ENCODE results near the gene F2RL3.
A peak's percentile ranks its signal among the peaks of the same experiment; 100 is the strongest.
"Not testable (repeated sequence)": the region's sequence is repeated elsewhere in the genome, so short reads cannot be mapped to it uniquely, and the experiment has no call there.

Gene F2RL3

DNA sequence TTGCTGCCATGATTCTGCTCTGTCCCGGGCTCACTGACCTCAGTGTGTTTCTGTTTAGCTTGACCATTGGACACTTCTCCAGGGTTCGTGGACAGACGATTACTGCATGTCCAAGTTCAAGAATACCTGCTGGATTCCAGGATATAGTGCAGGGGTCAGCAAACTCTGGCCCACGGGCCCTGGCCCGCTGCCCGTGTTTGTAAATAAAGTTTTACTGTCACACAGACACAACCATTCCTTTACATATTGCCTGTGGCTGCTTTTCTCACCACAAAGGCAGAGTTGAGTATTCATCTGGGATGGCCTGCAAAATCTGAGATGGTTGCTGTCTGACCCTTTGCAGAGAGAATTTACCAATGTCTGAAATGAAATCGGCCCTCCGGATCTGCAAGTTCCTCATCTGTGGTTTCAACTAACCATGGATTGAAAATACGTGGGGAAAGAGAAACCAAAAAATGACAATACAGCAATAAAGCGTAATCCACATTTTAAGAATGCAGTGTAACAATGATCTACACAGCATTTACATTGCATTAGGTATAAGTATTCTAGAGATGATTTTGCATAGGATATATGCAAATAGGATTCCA lies 25.9 kb upstream of the F2RL3 start:
- DNase-seq (ENCODE audit: low read depth in 1 of 2, low spot score in 1 of 2): no peak
- in situ Hi-C loops (cut with HindIII; ENCODE audit: low pct_unique_long_range_greater_than_20kb, low sequenced_read_pairs): no loop called here
- TF ChIP-seq JUND (IDR thresholded peaks at IDR 0.05; ENCODE audit: low read depth): no peak

GRCh38 chr19:16867211-16867610 lies 21.6 kb upstream of the F2RL3 start:
- in situ Hi-C loops (cut with HindIII; ENCODE audit: low pct_unique_long_range_greater_than_20kb, low sequenced_read_pairs): no loop called here
- no peak for DNase-seq (ENCODE audit: low read depth in 1 of 2, low spot score in 1 of 2)

DNA sequence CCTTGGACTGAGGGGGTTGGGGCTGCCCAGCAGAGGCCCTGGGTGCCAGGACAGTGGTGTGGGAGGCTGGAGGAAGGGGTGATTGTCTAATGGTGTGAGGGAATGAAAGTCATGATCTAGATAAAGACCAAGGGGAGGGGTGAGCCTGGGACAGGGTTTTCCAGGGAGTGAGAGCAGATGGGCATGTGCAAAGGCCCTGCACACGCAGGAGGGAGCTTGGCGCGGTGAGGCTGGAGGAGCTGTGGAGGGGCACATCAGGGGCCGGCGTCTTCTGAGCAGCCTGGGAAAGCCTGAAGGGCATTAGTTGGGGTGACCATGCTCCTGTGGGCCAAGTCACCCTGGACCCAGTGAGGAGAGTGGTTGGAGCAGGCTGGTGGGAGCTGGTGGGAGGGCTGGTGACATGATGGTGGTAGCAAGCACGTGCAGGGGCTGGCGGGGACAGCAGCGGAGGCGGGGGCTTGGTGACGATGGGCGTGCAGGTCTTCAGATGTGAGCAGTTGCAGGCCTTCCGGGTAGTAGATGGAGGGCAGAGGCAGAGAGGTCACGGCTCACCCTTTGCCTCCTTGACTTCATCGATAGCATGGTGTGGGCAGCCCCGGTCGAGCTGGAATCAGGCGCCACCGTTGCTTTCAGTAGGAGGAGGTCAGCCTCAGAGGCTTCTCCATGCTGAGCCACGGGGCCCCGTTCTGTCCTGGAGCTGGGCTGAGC lies 20.2 kb upstream of the F2RL3 start:
- TF ChIP-seq JUND (IDR thresholded peaks at IDR 0.05; ENCODE audit: low read depth): no peak
- in situ Hi-C loops (cut with HindIII; ENCODE audit: low pct_unique_long_range_greater_than_20kb, low sequenced_read_pairs): no loop called here
- no peak for DNase-seq (ENCODE audit: low read depth in 1 of 2, low spot score in 1 of 2)

More at GRCh38 chr19:16867211-16867610, 21.6 kb upstream of the F2RL3 start:
- TF ChIP-seq JUND (IDR thresholded peaks at IDR 0.05; ENCODE audit: low read depth): no peak

DNA sequence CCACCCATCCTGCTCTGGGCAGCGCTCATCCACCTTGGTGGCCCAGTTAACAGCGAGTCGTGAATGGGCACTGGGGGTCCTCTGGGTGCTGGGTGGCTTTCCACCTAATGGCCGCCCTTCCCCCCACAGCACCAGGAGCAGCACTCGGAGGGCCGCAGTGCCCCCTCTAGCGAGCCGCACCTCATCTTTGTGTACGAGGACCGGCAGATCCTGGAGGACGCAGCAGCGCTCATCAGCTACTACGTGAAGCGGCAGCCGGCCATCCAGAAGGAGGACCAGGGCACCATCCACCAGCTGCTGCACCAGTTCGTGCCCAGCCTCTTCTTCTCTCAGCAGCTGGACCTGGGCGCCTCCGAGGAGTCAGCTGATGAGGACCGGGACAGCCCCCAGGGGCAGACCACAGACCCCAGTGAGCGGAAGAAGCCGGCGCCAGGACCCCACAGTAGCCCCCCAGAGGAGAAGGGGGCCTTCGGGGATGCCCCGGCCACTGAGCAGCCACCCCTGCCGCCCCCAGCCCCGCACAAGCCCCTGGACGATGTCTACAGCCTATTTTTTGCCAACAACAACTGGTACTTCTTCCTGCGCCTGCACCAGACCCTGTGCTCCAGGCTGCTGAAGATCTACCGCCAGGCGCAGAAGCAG lies 19.3 kb upstream of the F2RL3 start:
- no peak for DNase-seq (ENCODE audit: low read depth in 1 of 2, low spot score in 1 of 2)
- TF ChIP-seq JUND (IDR thresholded peaks at IDR 0.05; ENCODE audit: low read depth): no peak
- in situ Hi-C loops (cut with HindIII; ENCODE audit: low pct_unique_long_range_greater_than_20kb, low sequenced_read_pairs): no loop called here

DNA sequence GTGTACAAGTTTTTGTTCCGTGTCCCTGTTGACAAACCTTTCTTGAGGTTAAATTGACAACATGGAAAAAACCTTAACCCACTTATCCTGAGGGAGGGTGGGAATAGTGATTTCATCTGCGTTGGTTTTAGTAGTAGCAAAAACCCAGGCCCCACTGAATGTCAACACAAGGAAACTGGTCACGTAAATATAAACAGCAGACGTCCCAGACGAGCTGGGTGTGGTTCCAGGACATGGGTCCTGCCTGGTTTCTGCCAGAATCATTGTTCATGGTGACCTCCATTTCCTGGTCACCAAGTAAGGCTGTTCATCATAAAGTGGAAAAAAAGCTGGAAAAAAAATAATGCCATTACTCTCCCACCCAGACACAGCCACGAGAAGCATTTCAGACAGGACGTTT lies 16.9 kb upstream of the F2RL3 start:
- no peak for DNase-seq (ENCODE audit: low read depth in 1 of 2, low spot score in 1 of 2)
- TF ChIP-seq JUND (IDR thresholded peaks at IDR 0.05; ENCODE audit: low read depth): no peak
- in situ Hi-C loops (cut with HindIII; ENCODE audit: low pct_unique_long_range_greater_than_20kb, low sequenced_read_pairs): no loop called here

DNA sequence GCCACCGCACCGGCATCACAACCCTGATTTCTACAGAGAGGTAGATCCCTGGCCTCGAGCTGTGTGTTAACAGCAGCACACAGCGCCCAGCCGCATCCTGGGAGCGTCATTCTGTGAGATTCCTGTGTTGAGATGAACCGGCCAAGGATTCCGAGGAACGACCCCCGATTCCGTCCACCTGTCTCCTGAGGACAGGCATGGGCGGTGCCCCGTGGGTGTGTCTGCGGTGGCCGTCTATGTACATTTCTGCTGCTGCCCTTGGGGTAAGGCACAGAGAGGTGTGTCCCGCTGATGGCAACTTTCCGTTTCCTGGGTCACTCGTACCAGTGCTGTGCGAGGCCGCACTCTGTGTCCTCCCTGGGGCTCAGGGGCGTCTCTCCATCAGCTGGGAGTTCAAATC lies 16.1 kb upstream of the F2RL3 start:
- DNase-seq (ENCODE audit: low read depth in 1 of 2, low spot score in 1 of 2): no peak
- in situ Hi-C loops (cut with HindIII; ENCODE audit: low pct_unique_long_range_greater_than_20kb, low sequenced_read_pairs): no loop called here
- TF ChIP-seq JUND (IDR thresholded peaks at IDR 0.05; ENCODE audit: low read depth): no peak

DNA sequence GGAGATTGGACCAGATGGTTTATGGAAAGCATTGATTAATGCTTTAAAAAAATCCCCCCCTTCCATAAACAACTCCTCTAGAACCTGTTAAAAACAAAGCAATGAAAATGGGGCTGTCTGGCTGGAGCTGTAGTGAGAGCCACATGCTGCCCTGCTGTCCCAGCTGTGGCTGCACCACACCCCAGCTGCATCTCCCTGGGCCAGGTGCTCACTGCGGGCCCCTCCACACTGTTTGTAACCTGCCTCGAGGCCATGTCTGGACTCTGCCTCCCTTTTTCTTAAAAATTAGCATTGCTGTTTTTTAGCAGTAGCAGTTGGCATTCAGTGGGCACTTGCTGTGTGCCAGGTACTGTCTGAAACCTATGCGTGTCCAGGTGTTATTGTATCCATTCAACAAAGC lies 15.2 kb upstream of the F2RL3 start:
- in situ Hi-C loops (cut with HindIII; ENCODE audit: low pct_unique_long_range_greater_than_20kb, low sequenced_read_pairs): no loop called here
- no peak for DNase-seq (ENCODE audit: low read depth in 1 of 2, low spot score in 1 of 2)
- no peak for TF ChIP-seq JUND (IDR thresholded peaks at IDR 0.05; ENCODE audit: low read depth)

- in situ Hi-C loops (cut with HindIII; ENCODE audit: low pct_unique_long_range_greater_than_20kb, low sequenced_read_pairs): no loop called here
- DNase-seq (ENCODE audit: low read depth in 1 of 2, low spot score in 1 of 2): no peak
- no peak for TF ChIP-seq JUND (IDR thresholded peaks at IDR 0.05; ENCODE audit: low read depth)
Observed at GRCh38 chr19:16874250-16874977, 14.4 kb upstream of the F2RL3 start.

GRCh38 chr19:16874978-16875299 lies 13.9 kb upstream of the F2RL3 start:
- in situ Hi-C loops (cut with HindIII; ENCODE audit: low pct_unique_long_range_greater_than_20kb, low sequenced_read_pairs); DNase-seq (ENCODE audit: low read depth in 1 of 2, low spot score in 1 of 2): not testable (repeated sequence)

GRCh38 chr19:16875584-16876555 lies 12.9 kb upstream of the F2RL3 start:
- peak in 1 of 2 experiments; percentile 55 for DNase-seq (ENCODE audit: low read depth in 1 of 2, low spot score in 1 of 2)
- in situ Hi-C loops (cut with HindIII; ENCODE audit: low pct_unique_long_range_greater_than_20kb, low sequenced_read_pairs): no loop called here
- no peak for TF ChIP-seq JUND (IDR thresholded peaks at IDR 0.05; ENCODE audit: low read depth)

DNA sequence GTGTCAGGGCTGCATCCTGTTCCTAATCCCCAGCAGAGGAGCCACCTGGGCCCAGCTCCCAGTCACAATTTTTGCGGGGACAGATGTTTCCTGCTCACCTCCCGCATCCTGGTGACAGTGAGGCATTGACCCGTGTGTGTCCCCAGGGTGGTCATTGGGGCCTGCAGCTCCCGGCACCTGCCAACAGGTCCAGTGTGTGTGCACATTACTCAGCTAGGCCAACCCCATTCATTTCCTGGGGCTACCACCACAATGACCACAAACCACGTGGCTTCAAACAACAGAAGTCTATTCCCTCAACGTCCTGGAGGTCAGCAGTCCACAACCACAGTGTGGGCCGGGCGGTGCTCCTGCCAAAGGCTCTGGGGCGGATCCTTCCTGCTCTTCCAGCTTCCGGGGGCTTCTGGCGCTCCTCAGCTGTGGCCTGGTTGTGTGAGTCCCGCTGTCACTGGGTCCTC lies 11.9 kb upstream of the F2RL3 start:
- DNase-seq (ENCODE audit: low read depth in 1 of 2, low spot score in 1 of 2): peak in 1 of 2 experiments; percentile 35
- TF ChIP-seq JUND (IDR thresholded peaks at IDR 0.05; ENCODE audit: low read depth): no peak
- in situ Hi-C loops (cut with HindIII; ENCODE audit: low pct_unique_long_range_greater_than_20kb, low sequenced_read_pairs): no loop called here

DNA sequence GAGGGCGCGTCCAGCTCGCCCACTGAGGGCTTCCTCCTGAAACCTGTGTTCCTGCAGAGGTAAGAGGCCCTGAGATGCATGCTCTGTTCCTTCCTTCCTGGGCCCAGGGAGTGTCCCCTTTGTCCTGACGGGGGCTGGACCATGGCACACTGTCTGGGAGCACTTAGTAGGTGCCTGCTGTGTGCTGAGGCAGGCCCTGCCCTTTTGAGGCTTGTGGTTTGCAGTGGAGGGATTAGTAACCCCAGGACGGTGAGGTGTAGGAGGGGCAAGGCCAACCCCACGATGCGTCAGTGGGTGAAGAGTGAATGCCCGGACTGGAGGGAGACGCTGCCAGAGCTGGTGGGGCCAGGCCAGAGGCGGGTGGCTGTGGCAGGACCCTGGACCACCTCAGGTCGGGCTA lies 11.2 kb upstream of the F2RL3 start:
- TF ChIP-seq JUND (IDR thresholded peaks at IDR 0.05; ENCODE audit: low read depth): no peak
- DNase-seq (ENCODE audit: low read depth in 1 of 2, low spot score in 1 of 2): no peak
- in situ Hi-C loops (cut with HindIII; ENCODE audit: low pct_unique_long_range_greater_than_20kb, low sequenced_read_pairs): no loop called here

Data from T47D (cell line).